GM10248 (cell line): ENCODE measurements around the gene MRPL20.

ENCODE experiments used
- CTCF ChIA-PET: fragments of 300-600 bp; sonication (Branson Sonifier 250); formaldehyde crosslinking; extraction: SDS; loops from one replicate; lab custom pipeline; 2021; ENCODE audit warnings: antibody characterized with exemption; lab: Yijun Ruan, JAX
- POLR2A ChIA-PET: fragments of 350-650 bp; sonication (Branson Sonifier 250); formaldehyde crosslinking; extraction: SDS; loops from one replicate; lab custom pipeline; 2020; ENCODE audit warnings: antibody characterized with exemption; lab: Yijun Ruan, JAX
- DNase-seq: peaks from one replicate; pipeline ENCODE4 v3.0.0; 2012; ENCODE audit errors: extremely low spot score
- CTCF ChIP-seq: IDR thresholded peaks from 2 replicates; pipeline ENCODE4 v1.5.1; 2012; ENCODE audit warnings: mild to moderate bottlenecking, low read depth; ENCODE audit errors: extremely low read depth, missing control alignments, control extremely low read depth

Gene MRPL20

DNA sequence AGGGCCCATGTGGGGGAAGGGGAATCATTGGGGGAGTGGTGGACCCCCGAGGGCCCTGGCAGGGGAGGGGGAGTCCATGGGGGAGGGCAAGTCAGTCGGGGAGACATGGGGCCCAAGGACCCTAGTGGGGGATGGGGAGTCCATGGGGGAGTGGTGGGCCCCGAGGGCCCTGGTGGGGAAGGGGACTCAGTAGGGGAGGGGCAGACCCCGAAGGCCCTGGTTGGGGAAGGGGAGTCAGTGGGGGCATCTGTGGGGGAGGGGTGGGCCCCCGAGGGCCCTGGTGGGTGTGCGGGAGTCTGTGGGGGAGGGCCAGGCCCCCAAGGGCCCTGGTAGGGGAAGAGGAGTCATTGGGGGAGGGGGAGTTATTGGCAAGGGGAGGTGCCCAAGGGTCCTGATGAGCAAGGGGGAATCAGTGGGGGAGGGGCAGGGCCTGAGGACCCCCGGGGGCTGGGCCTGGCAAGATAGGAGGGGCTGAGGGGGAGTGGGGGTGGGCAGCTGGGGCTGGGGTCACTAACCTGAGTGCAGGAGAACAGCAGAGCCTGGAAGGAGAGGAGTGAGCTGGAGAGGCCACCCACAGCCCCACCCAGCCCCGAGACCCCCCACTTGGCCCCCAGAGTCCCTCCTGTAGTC, 50.8 kb downstream of the MRPL20 start:
- POLR2A ChIA-PET, result no interaction called here
- CTCF ChIA-PET, result no interaction called here
- DNase-seq, result no peak
- no peak for TF ChIP-seq CTCF

DNA sequence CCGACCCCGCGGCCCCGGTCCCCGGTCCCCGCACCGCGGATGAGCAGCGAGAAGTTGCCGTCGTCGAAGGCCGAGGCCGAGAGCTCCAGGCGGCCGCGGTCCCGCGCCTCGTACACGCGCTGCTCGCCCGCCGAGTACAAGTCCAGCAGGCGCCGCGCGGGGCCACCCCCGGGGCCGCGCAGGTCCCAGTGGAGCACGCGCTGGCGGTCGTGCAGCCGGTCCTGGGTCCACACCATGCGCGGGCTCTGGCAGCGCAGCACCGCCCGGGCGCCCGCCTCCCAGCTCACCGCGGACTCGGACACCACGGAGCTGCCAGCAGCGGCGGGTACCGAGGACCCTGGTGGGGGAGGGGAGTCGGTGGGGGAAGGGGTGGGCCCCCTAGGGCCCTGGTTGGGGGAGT, 51.7 kb downstream of the MRPL20 start:
- no peak for TF ChIP-seq CTCF
- DNase-seq, result no peak
- POLR2A ChIA-PET, result no interaction called here
- CTCF ChIA-PET, result no interaction called here

DNA sequence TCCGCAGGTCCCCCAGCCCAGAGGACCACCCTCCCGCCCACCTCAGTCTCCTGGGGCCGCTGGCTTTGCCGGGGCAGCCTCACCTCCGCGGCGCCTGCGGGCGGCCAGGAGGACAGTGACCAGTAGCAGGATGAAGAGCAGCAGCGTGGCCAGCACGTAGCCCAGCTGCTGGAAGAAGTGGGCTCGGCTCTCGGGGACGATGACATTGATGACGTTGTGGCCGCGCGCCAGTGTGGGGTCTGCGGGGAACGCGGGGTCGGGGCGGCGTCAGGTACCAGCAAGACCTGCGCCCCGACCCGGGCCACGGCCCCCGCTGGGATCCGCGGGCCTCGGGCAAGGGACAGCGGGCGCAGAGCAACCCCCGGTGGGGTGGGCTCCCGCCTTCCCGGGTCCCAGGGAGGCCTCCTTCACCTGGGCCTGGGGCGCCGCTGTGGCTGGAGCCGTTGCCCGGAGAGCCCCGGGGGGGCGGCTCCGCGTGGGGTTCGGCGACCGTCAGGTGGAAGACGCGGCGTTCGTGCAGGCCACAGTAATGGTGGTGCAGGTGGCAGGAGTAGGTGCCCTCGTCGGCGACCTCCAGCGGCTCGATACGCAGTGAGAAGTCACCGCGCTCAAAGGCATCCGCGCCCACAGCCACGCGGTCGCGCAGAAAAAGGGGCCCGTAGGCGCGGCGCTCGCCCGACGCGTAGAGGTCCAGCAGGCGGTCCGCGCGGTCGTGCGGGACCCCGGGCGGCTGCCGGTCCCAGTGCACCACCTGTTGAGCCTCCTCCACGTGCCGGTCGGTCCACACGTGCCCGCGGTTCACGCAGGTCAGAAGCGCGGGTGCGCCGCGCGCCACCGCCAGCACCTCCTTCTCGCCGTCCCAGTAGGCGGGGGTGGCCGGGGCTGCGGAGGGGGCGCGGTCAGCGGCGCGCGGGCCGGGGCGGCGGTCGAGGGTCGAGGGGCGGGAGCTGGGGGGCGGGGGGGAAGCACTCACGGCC, 52.5 kb downstream of the MRPL20 start:
- TF ChIP-seq CTCF, result no peak
- ChIA-PET CTCF (interaction anchor here (3.1 kb wide), 1 partner anchor 16 kb away, joined by 29 read pairs; no protein-coding TSS in a partner anchor), POLR2A (no interaction called here)
- no peak for DNase-seq

GRCh38 chr1:1353389-1354151, 53.5 kb downstream of the MRPL20 start:
- POLR2A ChIA-PET, result no interaction called here
- CTCF ChIA-PET, result interaction anchor here (1.2 to 3.1 kb wide), 2 partner anchors 17 to 88 kb away, joined by 4 to 29 read pairs; no protein-coding TSS in a partner anchor
- no peak for DNase-seq
- TF ChIP-seq CTCF, result no peak

DNA sequence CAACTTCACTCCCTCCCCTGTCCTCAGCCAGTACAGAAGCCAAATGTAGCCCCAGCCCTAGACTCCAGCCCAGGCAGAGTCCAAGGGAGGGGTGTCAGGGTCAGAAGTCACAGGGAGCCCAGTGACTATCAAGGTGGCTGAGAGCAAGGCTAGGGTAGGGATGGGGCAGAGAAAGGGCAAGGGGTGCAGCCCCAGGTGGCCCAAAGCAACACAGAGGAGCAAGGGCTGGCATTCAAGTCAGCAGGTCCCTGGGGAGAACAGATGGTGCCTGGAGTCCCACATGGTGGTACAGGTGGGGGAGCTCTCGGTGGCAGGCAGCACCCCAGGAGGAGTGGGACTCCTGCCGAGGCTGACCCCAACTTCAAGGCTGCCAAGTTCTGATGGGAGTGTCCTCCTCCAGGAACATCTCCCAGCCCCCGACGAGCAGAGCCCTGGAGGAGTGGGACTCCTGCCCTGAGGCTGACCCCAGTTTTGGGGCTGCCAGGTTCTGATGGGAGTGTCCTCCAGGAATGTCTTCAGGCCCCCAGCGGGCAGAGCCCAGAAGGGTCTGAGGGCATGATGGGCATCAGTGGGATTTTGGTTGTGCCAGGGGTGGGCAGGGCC, 54.2 kb downstream of the MRPL20 start:
- TF ChIP-seq CTCF, result no peak
- POLR2A ChIA-PET, result no interaction called here
- CTCF ChIA-PET, result interaction anchor here (1.2 to 3.1 kb wide), 4 partner anchors 18 to 281 kb away, joined by 3 to 29 read pairs (median 4); no protein-coding TSS in a partner anchor
- no peak for DNase-seq
